ENCODE measurements around the gene TSPAN18.

The TSPAN18 gene

DNA sequence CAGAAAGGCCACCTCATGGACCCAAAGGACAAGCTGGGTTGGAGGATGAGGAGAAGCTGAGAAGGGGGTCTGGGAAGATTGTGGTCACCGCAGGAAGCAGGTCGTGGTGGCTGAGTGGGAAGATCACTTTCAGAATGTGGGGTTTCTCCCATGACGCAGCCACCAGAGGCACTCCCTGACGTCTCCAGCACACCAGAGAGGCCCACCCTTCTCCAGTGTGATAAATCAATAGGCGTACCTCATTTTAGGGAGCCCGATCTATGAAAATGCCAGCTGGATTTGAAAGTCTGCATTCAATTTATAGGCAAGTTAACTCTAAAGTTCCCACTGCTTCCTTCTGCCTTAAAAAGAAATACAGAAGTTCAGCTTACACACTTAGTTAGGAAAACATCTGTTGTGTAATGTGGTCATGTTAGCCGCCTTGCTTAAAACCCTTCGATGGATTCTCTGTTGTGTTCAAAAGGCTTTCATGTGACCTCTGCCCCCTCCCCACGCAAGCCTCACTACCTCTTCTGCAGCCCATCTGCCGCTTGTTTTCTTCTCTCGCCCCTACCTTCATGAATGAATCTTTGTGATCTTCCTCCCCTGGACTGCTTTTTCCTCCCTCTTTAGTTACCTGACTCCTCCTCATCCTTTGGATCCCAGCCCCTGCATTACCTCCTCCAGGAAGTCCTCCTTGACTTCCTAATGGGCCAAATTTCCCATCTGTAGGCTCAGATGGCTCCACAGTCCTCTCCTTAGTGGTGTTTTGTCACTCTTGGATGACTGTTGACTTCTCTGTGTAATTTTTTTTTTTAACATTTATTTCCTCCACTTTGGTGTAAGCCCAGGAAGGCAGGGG is 10.7 kb downstream of the TSPAN18 start:
- H3K4me2 ChIP-seq (ENCODE audit: low read length), result no peak overlapping the region
- no peak for TF ChIP-seq EZH2 (IDR thresholded peaks at IDR 0.05; ENCODE audit: borderline replicate concordance, low read length)
- TF ChIP-seq, protein P1, sequence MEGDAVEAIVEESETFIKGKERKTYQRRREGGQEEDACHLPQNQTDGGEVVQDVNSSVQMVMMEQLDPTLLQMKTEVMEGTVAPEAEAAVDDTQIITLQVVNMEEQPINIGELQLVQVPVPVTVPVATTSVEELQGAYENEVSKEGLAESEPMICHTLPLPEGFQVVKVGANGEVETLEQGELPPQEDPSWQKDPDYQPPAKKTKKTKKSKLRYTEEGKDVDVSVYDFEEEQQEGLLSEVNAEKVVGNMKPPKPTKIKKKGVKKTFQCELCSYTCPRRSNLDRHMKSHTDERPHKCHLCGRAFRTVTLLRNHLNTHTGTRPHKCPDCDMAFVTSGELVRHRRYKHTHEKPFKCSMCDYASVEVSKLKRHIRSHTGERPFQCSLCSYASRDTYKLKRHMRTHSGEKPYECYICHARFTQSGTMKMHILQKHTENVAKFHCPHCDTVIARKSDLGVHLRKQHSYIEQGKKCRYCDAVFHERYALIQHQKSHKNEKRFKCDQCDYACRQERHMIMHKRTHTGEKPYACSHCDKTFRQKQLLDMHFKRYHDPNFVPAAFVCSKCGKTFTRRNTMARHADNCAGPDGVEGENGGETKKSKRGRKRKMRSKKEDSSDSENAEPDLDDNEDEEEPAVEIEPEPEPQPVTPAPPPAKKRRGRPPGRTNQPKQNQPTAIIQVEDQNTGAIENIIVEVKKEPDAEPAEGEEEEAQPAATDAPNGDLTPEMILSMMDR (IDR thresholded peaks at IDR 0.05; ENCODE audit: low read length), result no peak
- no peaks in the 10 kb centered on the region for H3K9me3 ChIP-seq (ENCODE audit: low read length)
- H3K9me2 ChIP-seq (ENCODE audit: low read depth, low read length), result no peaks in the 10 kb centered on the region
- H3K9ac ChIP-seq (ENCODE audit: low read length), result no peak overlapping the region
- no peak overlapping the region for H3K4me3 ChIP-seq (ENCODE audit: low read depth, low read length, poor library complexity, severe bottlenecking)
- no peaks in the 10 kb centered on the region for H3F3A ChIP-seq (ENCODE audit: insufficient read depth, low read length)
- no peaks in the 10 kb centered on the region for H4K20me1 ChIP-seq (ENCODE audit: insufficient read depth, low read length)
- H3K36me3 ChIP-seq (ENCODE audit: insufficient read depth, low read length), result no peaks in the 10 kb centered on the region
- H3K79me2 ChIP-seq (ENCODE audit: insufficient read depth, low read length), result no peaks in the 10 kb centered on the region
- no peaks in the 10 kb centered on the region for H3K4me1 ChIP-seq (ENCODE audit: insufficient read depth, low read length, severe bottlenecking)
- no peaks in the 10 kb centered on the region for H3K27me3 ChIP-seq (ENCODE audit: insufficient read depth, low read length)
- H3K27ac ChIP-seq (ENCODE audit: low read depth, low read length, poor library complexity, severe bottlenecking), result no peak overlapping the region
- no peak overlapping the region for H2AFZ ChIP-seq (ENCODE audit: low read length)

DNA sequence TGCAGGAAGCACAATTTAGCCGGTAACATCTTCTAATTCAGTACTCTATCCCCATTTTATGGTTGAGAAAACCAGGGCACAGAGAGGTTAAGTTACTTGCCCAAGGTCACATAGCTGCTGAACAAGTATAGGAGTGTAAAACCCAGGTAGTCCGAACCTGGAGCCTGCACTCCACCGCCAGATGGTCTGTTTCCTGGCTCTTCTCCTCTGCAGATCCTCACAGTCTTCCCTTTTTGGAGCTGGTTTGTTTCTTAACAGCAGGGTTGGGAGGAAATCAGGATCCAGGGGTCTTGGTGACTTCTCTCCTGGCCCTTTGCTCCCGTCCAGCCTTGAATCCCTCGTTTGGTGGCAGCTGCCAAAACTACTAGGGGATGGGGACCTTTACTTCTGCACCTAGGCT is 12.0 kb downstream of the TSPAN18 start:
- Histone ChIP-seq H3K79me2 (ENCODE audit: insufficient read depth, low read length) (no peaks in the 10 kb centered on the region), H3K4me2 (ENCODE audit: low read length) (no peak overlapping the region), H3K9me3 (ENCODE audit: low read length) (no peaks in the 10 kb centered on the region), H3K9ac (ENCODE audit: low read length) (no peak overlapping the region), H3K27ac (ENCODE audit: low read depth, low read length, poor library complexity, severe bottlenecking) (no peak overlapping the region), H3K36me3 (ENCODE audit: insufficient read depth, low read length) (no peaks in the 10 kb centered on the region), H3K4me3 (ENCODE audit: low read depth, low read length, poor library complexity, severe bottlenecking) (no peak overlapping the region), H3F3A (ENCODE audit: insufficient read depth, low read length) (no peaks in the 10 kb centered on the region), H3K27me3 (ENCODE audit: insufficient read depth, low read length) (no peaks in the 10 kb centered on the region), H4K20me1 (ENCODE audit: insufficient read depth, low read length) (no peaks in the 10 kb centered on the region), H3K4me1 (ENCODE audit: insufficient read depth, low read length, severe bottlenecking) (no peaks in the 10 kb centered on the region), H3K9me2 (ENCODE audit: low read depth, low read length) (no peaks in the 10 kb centered on the region), H2AFZ (ENCODE audit: low read length) (no peak overlapping the region)
- TF ChIP-seq, protein P1 (IDR thresholded peaks at IDR 0.05; ENCODE audit: low read length), result no peak
- no peak for TF ChIP-seq EZH2 (IDR thresholded peaks at IDR 0.05; ENCODE audit: borderline replicate concordance, low read length)

DNA sequence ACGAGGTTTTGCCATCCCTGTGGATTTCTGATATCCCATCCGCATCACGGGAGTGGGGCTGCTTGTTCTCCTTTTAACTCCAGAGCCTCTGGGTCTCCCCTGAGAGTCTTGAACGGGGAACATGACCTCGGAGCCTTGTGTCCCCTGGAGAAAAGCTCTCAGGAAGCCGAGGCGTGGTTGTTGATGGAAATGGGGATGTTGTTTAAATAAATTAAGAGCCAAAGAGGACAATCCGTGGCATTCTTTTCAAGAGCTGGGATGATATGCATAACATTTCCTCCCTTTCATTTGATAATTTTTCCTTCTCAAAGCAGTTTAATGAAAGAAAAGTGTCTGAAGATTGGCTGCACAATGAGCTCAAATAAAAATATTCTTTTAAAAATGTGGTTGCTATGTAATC is 14.2 kb downstream of the TSPAN18 start:
- H4K20me1 ChIP-seq (ENCODE audit: insufficient read depth, low read length), result no peaks in the 10 kb centered on the region
- no peak overlapping the region for H2AFZ ChIP-seq (ENCODE audit: low read length)
- H3K79me2 ChIP-seq (ENCODE audit: insufficient read depth, low read length), result no peaks in the 10 kb centered on the region
- TF ChIP-seq, protein P1 (IDR thresholded peaks at IDR 0.05; ENCODE audit: low read length), result no peak
- no peak for TF ChIP-seq EZH2 (IDR thresholded peaks at IDR 0.05; ENCODE audit: borderline replicate concordance, low read length)
- no peak overlapping the region for H3K4me2 ChIP-seq (ENCODE audit: low read length)
- no peaks in the 10 kb centered on the region for H3K9me2 ChIP-seq (ENCODE audit: low read depth, low read length)
- H3F3A ChIP-seq (ENCODE audit: insufficient read depth, low read length), result no peaks in the 10 kb centered on the region
- no peak overlapping the region for H3K9ac ChIP-seq (ENCODE audit: low read length)
- no peak overlapping the region for H3K4me3 ChIP-seq (ENCODE audit: low read depth, low read length, poor library complexity, severe bottlenecking)
- no peaks in the 10 kb centered on the region for H3K9me3 ChIP-seq (ENCODE audit: low read length)
- H3K4me1 ChIP-seq (ENCODE audit: insufficient read depth, low read length, severe bottlenecking), result no peaks in the 10 kb centered on the region
- H3K27me3 ChIP-seq (ENCODE audit: insufficient read depth, low read length), result no peaks in the 10 kb centered on the region
- H3K27ac ChIP-seq (ENCODE audit: low read depth, low read length, poor library complexity, severe bottlenecking), result no peak overlapping the region
- no peaks in the 10 kb centered on the region for H3K36me3 ChIP-seq (ENCODE audit: insufficient read depth, low read length)

Data from OCI-LY1 (cell line).